ENCODE data around the gene RRBP1.

The RRBP1 gene

GRCh38 chr20:17629025-17629424 is 53.0 kb downstream of the RRBP1 start:
- H3K36me3 ChIP-seq (ENCODE audit: insufficient read depth, low read length) = peaks cover 85% of the 10 kb centered on the region; the same call in 1 of the 2 replicates
- H4K20me1 ChIP-seq (ENCODE audit: insufficient read depth, low read length, poor library complexity, severe bottlenecking) = no peaks in the 10 kb centered on the region

GRCh38 chr20:17628101-17628841 is 53.8 kb downstream of the RRBP1 start:
- Histone ChIP-seq H3K4me1 (ENCODE audit: insufficient read depth, low read length, poor library complexity, severe bottlenecking) (no peaks in the 10 kb centered on the region), H3K27me3 (ENCODE audit: insufficient read depth, low read length, poor library complexity, severe bottlenecking) (no peaks in the 10 kb centered on the region), H2AFZ (ENCODE audit: low read length) (no peak overlapping the region), H3K9me2 (replicated peaks; ENCODE audit: low read depth, low read length) (no peaks in the 10 kb centered on the region), H3F3A (ENCODE audit: low read depth) (no peaks in the 10 kb centered on the region), H3K9me3 (ENCODE audit: insufficient read depth, low read depth, low read length) (no peaks in the 10 kb centered on the region), H3K9ac (ENCODE audit: low read depth, low read length, poor library complexity, severe bottlenecking) (no peak overlapping the region), H3K4me2 (ENCODE audit: low read depth, low read length, poor library complexity, severe bottlenecking) (no peak overlapping the region), H3K79me2 (ENCODE audit: insufficient read depth, low read length) (no peaks in the 10 kb centered on the region), H4K20me1 (ENCODE audit: insufficient read depth, low read length, poor library complexity, severe bottlenecking) (no peaks in the 10 kb centered on the region), H3K36me3 (ENCODE audit: insufficient read depth, low read length) (peaks cover 83% of the 10 kb centered on the region; the same call in 1 of the 2 replicates), H3K4me3 (ENCODE audit: low read length, poor library complexity, severe bottlenecking) (no peak overlapping the region)
- no peak for TF ChIP-seq CTCF (conservative IDR thresholded peaks at IDR 0.05; ENCODE audit: low read length)
- TF ChIP-seq EZH2phosphoT487 (IDR thresholded peaks at IDR 0.05; ENCODE audit: borderline replicate concordance) = no peak

More at GRCh38 chr20:17629025-17629424, 53.0 kb downstream of the RRBP1 start:
- Histone ChIP-seq H3K9ac (ENCODE audit: low read depth, low read length, poor library complexity, severe bottlenecking) (no peak overlapping the region), H2AFZ (ENCODE audit: low read length) (no peak overlapping the region), H3K9me3 (ENCODE audit: insufficient read depth, low read depth, low read length) (no peaks in the 10 kb centered on the region), H3K9me2 (replicated peaks; ENCODE audit: low read depth, low read length) (no peaks in the 10 kb centered on the region), H3K4me1 (ENCODE audit: insufficient read depth, low read length, poor library complexity, severe bottlenecking) (no peaks in the 10 kb centered on the region), H3K79me2 (ENCODE audit: insufficient read depth, low read length) (no peaks in the 10 kb centered on the region), H3K27me3 (ENCODE audit: insufficient read depth, low read length, poor library complexity, severe bottlenecking) (no peaks in the 10 kb centered on the region), H3F3A (ENCODE audit: low read depth) (no peaks in the 10 kb centered on the region), H3K4me3 (ENCODE audit: low read length, poor library complexity, severe bottlenecking) (no peak overlapping the region), H3K4me2 (ENCODE audit: low read depth, low read length, poor library complexity, severe bottlenecking) (no peak overlapping the region)
- TF ChIP-seq EZH2phosphoT487 (IDR thresholded peaks at IDR 0.05; ENCODE audit: borderline replicate concordance) (no peak), CTCF (conservative IDR thresholded peaks at IDR 0.05; ENCODE audit: low read length) (no peak)

- no peak overlapping the region for H3K4me2 ChIP-seq (ENCODE audit: low read depth, low read length, poor library complexity, severe bottlenecking)
- no peak overlapping the region for H2AFZ ChIP-seq (ENCODE audit: low read length)
- H3K79me2 ChIP-seq (ENCODE audit: insufficient read depth, low read length) = no peaks in the 10 kb centered on the region
- TF ChIP-seq CTCF (conservative IDR thresholded peaks at IDR 0.05; ENCODE audit: low read length) (no peak), EZH2phosphoT487 (IDR thresholded peaks at IDR 0.05; ENCODE audit: borderline replicate concordance) (no peak)
- no peaks in the 10 kb centered on the region for H4K20me1 ChIP-seq (ENCODE audit: insufficient read depth, low read length, poor library complexity, severe bottlenecking)
- H3K4me3 ChIP-seq (ENCODE audit: low read length, poor library complexity, severe bottlenecking) = no peak overlapping the region
- H3K9ac ChIP-seq (ENCODE audit: low read depth, low read length, poor library complexity, severe bottlenecking) = no peak overlapping the region
- H3K27me3 ChIP-seq (ENCODE audit: insufficient read depth, low read length, poor library complexity, severe bottlenecking) = no peaks in the 10 kb centered on the region
- H3K9me3 ChIP-seq (ENCODE audit: insufficient read depth, low read depth, low read length) = no peaks in the 10 kb centered on the region
- no peaks in the 10 kb centered on the region for H3F3A ChIP-seq (ENCODE audit: low read depth)
- H3K4me1 ChIP-seq (ENCODE audit: insufficient read depth, low read length, poor library complexity, severe bottlenecking) = no peaks in the 10 kb centered on the region
- no peaks in the 10 kb centered on the region for H3K9me2 ChIP-seq (replicated peaks; ENCODE audit: low read depth, low read length)
- H3K36me3 ChIP-seq (ENCODE audit: insufficient read depth, low read length) = peaks cover 83% of the 10 kb centered on the region; the same call in 1 of the 2 replicates
Measured at GRCh38 chr20:17627101-17627955, 54.7 kb downstream of the RRBP1 start.
